HL-60 (cell line): ENCODE data around the gene DOC2B.

Experiments used
- REST ChIP-seq: IDR thresholded peaks from 2 replicates; pipeline ENCODE4 v1.6.1; 2012; ENCODE audit warnings: low read depth; ENCODE audit not compliant: insufficient replicate concordance
- TF ChIP-seq, protein P1 (sequence below): IDR thresholded peaks from one replicate; pipeline ENCODE4 v1.5.1; 2011; ENCODE audit warnings: low read length, control low read depth, inconsistent platforms; ENCODE audit not compliant: insufficient read depth

GRCh38 chr17:151886-152859 lies 29.3 kb downstream of the DOC2B start:
- TF ChIP-seq, protein P1, sequence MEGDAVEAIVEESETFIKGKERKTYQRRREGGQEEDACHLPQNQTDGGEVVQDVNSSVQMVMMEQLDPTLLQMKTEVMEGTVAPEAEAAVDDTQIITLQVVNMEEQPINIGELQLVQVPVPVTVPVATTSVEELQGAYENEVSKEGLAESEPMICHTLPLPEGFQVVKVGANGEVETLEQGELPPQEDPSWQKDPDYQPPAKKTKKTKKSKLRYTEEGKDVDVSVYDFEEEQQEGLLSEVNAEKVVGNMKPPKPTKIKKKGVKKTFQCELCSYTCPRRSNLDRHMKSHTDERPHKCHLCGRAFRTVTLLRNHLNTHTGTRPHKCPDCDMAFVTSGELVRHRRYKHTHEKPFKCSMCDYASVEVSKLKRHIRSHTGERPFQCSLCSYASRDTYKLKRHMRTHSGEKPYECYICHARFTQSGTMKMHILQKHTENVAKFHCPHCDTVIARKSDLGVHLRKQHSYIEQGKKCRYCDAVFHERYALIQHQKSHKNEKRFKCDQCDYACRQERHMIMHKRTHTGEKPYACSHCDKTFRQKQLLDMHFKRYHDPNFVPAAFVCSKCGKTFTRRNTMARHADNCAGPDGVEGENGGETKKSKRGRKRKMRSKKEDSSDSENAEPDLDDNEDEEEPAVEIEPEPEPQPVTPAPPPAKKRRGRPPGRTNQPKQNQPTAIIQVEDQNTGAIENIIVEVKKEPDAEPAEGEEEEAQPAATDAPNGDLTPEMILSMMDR, result no peak
- TF ChIP-seq REST, result no peak
